Upper lobe of left lung (tissue), 4 donors: ENCODE data around the gene OSBPL2.

ENCODE experiments used
- EP300 ChIP-seq, 4 donors: sonication (generic); formaldehyde crosslinking; IDR thresholded peaks; one replicate each; pipeline ENCODE4 v1.5.1; 2017; ENCODE audit warnings: antibody characterized with exemption in 4 of 4, control low read depth in 2 of 4
- POLR2A ChIP-seq, 4 donors: fragments of 450-650 bp; IDR thresholded peaks; one replicate each; pipeline ENCODE4 v1.5.1; 2016 to 2017; ENCODE audit warnings: antibody characterized with exemption in 4 of 4, mild to moderate bottlenecking in 2 of 4
- POLR2AphosphoS5 ChIP-seq, 2 donors: sonication (generic); formaldehyde crosslinking; IDR thresholded peaks; one replicate each; pipeline ENCODE4 v1.5.1; 2017; ENCODE audit warnings: antibody characterized with exemption in 2 of 2
- TF ChIP-seq, protein P1 (sequence below), 6 experiments: fragments of 450-650 bp in 4 of 6; fragments of 200-600 bp in 2 of 6; sonication (generic) in 2 of 6; IDR thresholded peaks; one replicate each; pipeline ENCODE4 v1.5.1; 2016 to 2019; ENCODE audit warnings: antibody characterized with exemption in 6 of 6

DNA sequence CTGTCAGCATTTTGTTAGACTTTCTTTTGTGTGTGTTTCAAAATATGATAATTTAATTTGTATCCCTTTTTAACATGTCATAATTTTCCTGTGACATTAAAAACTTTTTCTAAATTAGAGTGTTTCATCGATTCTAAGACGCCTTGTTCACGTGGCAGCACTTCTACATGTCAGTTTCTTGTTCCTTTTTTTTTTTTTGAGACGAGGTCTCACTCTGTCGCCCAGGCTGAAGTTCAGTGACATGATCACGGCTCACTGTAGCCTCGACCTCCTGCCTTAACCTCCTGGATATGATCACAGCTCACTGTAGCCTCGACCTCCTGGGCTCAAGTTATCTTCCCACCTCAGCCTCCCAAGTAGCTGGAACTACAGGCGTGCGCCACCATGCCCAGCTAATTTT, 36.9 kb downstream of the OSBPL2 start:
- no peak for TF ChIP-seq POLR2A (IDR thresholded peaks at IDR 0.05)
- TF ChIP-seq, protein P1, sequence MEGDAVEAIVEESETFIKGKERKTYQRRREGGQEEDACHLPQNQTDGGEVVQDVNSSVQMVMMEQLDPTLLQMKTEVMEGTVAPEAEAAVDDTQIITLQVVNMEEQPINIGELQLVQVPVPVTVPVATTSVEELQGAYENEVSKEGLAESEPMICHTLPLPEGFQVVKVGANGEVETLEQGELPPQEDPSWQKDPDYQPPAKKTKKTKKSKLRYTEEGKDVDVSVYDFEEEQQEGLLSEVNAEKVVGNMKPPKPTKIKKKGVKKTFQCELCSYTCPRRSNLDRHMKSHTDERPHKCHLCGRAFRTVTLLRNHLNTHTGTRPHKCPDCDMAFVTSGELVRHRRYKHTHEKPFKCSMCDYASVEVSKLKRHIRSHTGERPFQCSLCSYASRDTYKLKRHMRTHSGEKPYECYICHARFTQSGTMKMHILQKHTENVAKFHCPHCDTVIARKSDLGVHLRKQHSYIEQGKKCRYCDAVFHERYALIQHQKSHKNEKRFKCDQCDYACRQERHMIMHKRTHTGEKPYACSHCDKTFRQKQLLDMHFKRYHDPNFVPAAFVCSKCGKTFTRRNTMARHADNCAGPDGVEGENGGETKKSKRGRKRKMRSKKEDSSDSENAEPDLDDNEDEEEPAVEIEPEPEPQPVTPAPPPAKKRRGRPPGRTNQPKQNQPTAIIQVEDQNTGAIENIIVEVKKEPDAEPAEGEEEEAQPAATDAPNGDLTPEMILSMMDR (IDR thresholded peaks at IDR 0.05), result no peak
- no peak for TF ChIP-seq POLR2AphosphoS5 (IDR thresholded peaks at IDR 0.05)
- no peak for TF ChIP-seq EP300 (IDR thresholded peaks at IDR 0.05)
